Immature natural killer cell (primary cell): ENCODE data around the gene HECW1. TPM values are rescaled to one million over a fixed set of nuclear protein-coding genes. Genes with fewer than 3 reads are reported as not detected.
A peak's percentile ranks its signal among the peaks of the same experiment; 100 is the strongest.

Experiments
- DNase-seq, 3 donors: peaks; one replicate each; pipeline ENCODE4 v3.0.0; 2022; ENCODE audit warnings: mixed read lengths in 1 of 3
- H3K27ac Mint-ChIP-seq, 6 donors: one replicate each; pipeline ENCODE4 v1.8.0; 2020; ENCODE audit warnings: mixed read lengths in 6 of 6, mild to moderate bottlenecking in 5 of 6, inconsistent platforms in 4 of 6, moderate library complexity in 3 of 6
- H3K27me3 Mint-ChIP-seq, 3 donors: one replicate each; pipeline ENCODE4 v1.8.0; 2020 to 2021; ENCODE audit warnings: low read depth in 3 of 3, mild to moderate bottlenecking in 3 of 3, mixed read lengths in 3 of 3, moderate library complexity in 3 of 3, inconsistent platforms in 1 of 3
- H3K36me3 Mint-ChIP-seq, 3 donors: one replicate each; pipeline ENCODE4 v1.8.0; 2020; ENCODE audit warnings: mixed read lengths in 3 of 3, inconsistent platforms in 2 of 3, mild to moderate bottlenecking in 2 of 3
- H3K4me1 Mint-ChIP-seq, 2 donors: one replicate each; pipeline ENCODE4 v1.8.0; 2020; ENCODE audit warnings: inconsistent platforms in 2 of 2, mild to moderate bottlenecking in 2 of 2, mixed read lengths in 2 of 2, moderate library complexity in 1 of 2
- H3K4me3 Mint-ChIP-seq, 5 donors: one replicate each; pipeline ENCODE4 v1.8.0; 2020; ENCODE audit warnings: mild to moderate bottlenecking in 5 of 5, mixed read lengths in 5 of 5, inconsistent platforms in 3 of 5, moderate library complexity in 3 of 5
- H3K9me3 Mint-ChIP-seq, 6 donors: one replicate each; pipeline ENCODE4 v1.8.0; 2020; ENCODE audit warnings: mild to moderate bottlenecking in 6 of 6, mixed read lengths in 6 of 6, inconsistent platforms in 4 of 6, moderate library complexity in 3 of 6
- polyA plus RNA-seq, 3 donors: library from polyadenylated mRNA; unstranded; fragments of 300-500 nt; fragmentation: Illumina TruSeq; gene quantifications; one replicate each; pipeline ENCODE4 v1.2.3, GENCODE V29; 2021

The HECW1 gene
- polyA plus RNA-seq, 3 donors from 2014 or later: not detected

GRCh38 chr7:43612128-43612527 lies 499.7 kb downstream of the HECW1 start:
- peaks cover 0 to 6% (median 2%) of the 10 kb centered on the region in 3 donors for H3K27me3 Mint-ChIP-seq
- peak overlapping the region in 1 of 5 donors; percentile 67 for H3K4me3 Mint-ChIP-seq
- H3K27ac Mint-ChIP-seq: peak overlapping the region; percentile 3 to 84 (median 76)
- no peaks in the 10 kb centered on the region for H3K9me3 Mint-ChIP-seq
- DNase-seq: no peak
- peaks cover 5 to 27% (median 14%) of the 10 kb centered on the region in 3 donors for H3K36me3 Mint-ChIP-seq
- H3K4me1 Mint-ChIP-seq: peaks cover 48 to 62% of the 10 kb centered on the region in 2 donors

GRCh38 chr7:43612599-43613589 lies 500.4 kb downstream of the HECW1 start:
- H3K4me3 Mint-ChIP-seq: peak overlapping the region; percentile 9 to 67 (median 32)
- H3K27ac Mint-ChIP-seq: peak overlapping the region; percentile 41 to 89 (median 86)
- peaks cover 44 to 58% of the 10 kb centered on the region in 2 donors for H3K4me1 Mint-ChIP-seq
- H3K27me3 Mint-ChIP-seq: peaks cover 0 to 6% (median 2%) of the 10 kb centered on the region in 3 donors
- no peaks in the 10 kb centered on the region for H3K9me3 Mint-ChIP-seq
- H3K36me3 Mint-ChIP-seq: peaks cover 5 to 27% (median 14%) of the 10 kb centered on the region in 3 donors
- no peak for DNase-seq

Other genes with a start within 250 kb of the HECW1 start
- 10 to 100 TPM in 1 of 3 donors, 1 to 10 TPM in 1, under 1 TPM in 1; 0.39 to 17.7 (median 4.1) TPM for gene C7orf25, start 200.6 kb upstream of the HECW1 start, polyA plus RNA-seq
- 100 to 1,000 TPM; 234 to 348 (median 278) TPM for gene PSMA2, start 180.5 kb upstream of the HECW1 start, polyA plus RNA-seq
- gene MRPL32, start 180.3 kb upstream of the HECW1 start, polyA plus RNA-seq: 10 to 100 TPM; 23.3 to 37.7 (median 24.1) TPM